GM23248 (cell line): ENCODE results near the gene PLEKHH1. TPM values are rescaled to one million over a fixed set of nuclear protein-coding genes. Genes with fewer than 3 reads are reported as not detected.
"Not testable (repeated sequence)": the region's sequence is repeated elsewhere in the genome, so short reads cannot be mapped to it uniquely, and the experiment has no call there.

Experiments
- DNase-seq: peaks from one replicate; pipeline ENCODE4 v3.0.0-alpha.2; 2015
- H2AFZ ChIP-seq: fragments of 200-600 bp; sonication (generic); 2 replicates; pipeline ENCODE4 v1.6.1; 2016; ENCODE audit warnings: antibody characterized with exemption
- H3F3A ChIP-seq: fragments of 200-600 bp; sonication (generic); 2 replicates; pipeline ENCODE4 v1.6.1; 2016; ENCODE audit warnings: mild to moderate bottlenecking, antibody characterized with exemption, mixed run types; ENCODE audit not compliant: insufficient read depth
- H3K27ac ChIP-seq: fragments of 200-600 bp; sonication (generic); 2 replicates; pipeline ENCODE4 v1.5.1; 2016; ENCODE audit warnings: mild to moderate bottlenecking
- H3K27me3 ChIP-seq: fragments of 200-600 bp; sonication (generic); replicated peaks from 2 replicates; pipeline ENCODE4 v1.6.1; 2016; ENCODE audit warnings: mild to moderate bottlenecking; ENCODE audit not compliant: insufficient read depth
- H3K36me3 ChIP-seq: fragments of 200-600 bp; sonication (generic); 2 replicates; pipeline ENCODE4 v1.6.1; 2016; ENCODE audit warnings: low read depth, mild to moderate bottlenecking
- H3K4me1 ChIP-seq: fragments of 200-600 bp; sonication (generic); 2 replicates; pipeline ENCODE4 v1.6.1; 2016; ENCODE audit warnings: mild to moderate bottlenecking; ENCODE audit not compliant: insufficient read depth
- H3K4me2 ChIP-seq: fragments of 200-600 bp; sonication (generic); one replicate; pipeline ENCODE4 v1.6.1; 2016; ENCODE audit warnings: mild to moderate bottlenecking; ENCODE audit not compliant: unreplicated experiment
- H3K4me3 ChIP-seq: fragments of 200-600 bp; sonication (generic); 2 replicates; pipeline ENCODE4 v1.5.1; 2016; ENCODE audit warnings: mild to moderate bottlenecking
- H3K79me2 ChIP-seq: fragments of 200-600 bp; sonication (generic); 2 replicates; pipeline ENCODE4 v1.6.1; 2016; ENCODE audit warnings: mild to moderate bottlenecking; ENCODE audit not compliant: insufficient read depth
- H3K9ac ChIP-seq: fragments of 200-600 bp; sonication (generic); 2 replicates; pipeline ENCODE4 v1.6.1; 2016; ENCODE audit warnings: mild to moderate bottlenecking
- H3K9me2 ChIP-seq: fragments of 200-600 bp; sonication (generic); 2 replicates; pipeline ENCODE4 v1.6.1; 2016; ENCODE audit warnings: mixed run types, mild to moderate bottlenecking, moderate library complexity; ENCODE audit not compliant: insufficient read depth
- H3K9me3 ChIP-seq: fragments of 200-600 bp; sonication (generic); one replicate; pipeline ENCODE4 v1.6.1; 2017; ENCODE audit warnings: low read depth
- H4K20me1 ChIP-seq: fragments of 200-600 bp; sonication (generic); 2 replicates; pipeline ENCODE4 v1.6.0; 2016; ENCODE audit not compliant: insufficient read depth
- EZH2 ChIP-seq: fragments of 200-600 bp; sonication (generic); IDR thresholded peaks from 2 replicates; pipeline ENCODE4 v1.6.1; 2018; ENCODE audit warnings: antibody characterized with exemption, mild to moderate bottlenecking; ENCODE audit not compliant: insufficient read depth, poor library complexity, severe bottlenecking
- EZH2phosphoT487 ChIP-seq: fragments of 200-600 bp; sonication (generic); IDR thresholded peaks from 2 replicates; pipeline ENCODE4 v1.6.1; 2018; ENCODE audit warnings: antibody characterized with exemption, moderate library complexity, mild to moderate bottlenecking, low read depth; ENCODE audit not compliant: insufficient read depth
- WGBS, 2 experiments: methylation state at CpG; one replicate each; pipeline ENCODE4 v1.1.6; 2015 to 2017; ENCODE audit warnings: low lambda C conversion rate in 2 of 2, low coverage in 1 of 2; ENCODE audit errors: missing lambda C conversion rate in 2 of 2; 5-methylcytosine and 5-hydroxymethylcytosine counted together
- in situ Hi-C: fragments of 300-500 bp; cut with MboI; formaldehyde crosslinking; loops from 2 replicates; pipeline ENCODE4 v1.15.0; 2020
- polyA plus RNA-seq: library from polyadenylated mRNA; unstranded; fragments of >200 nt; fragmentation: Nextera tagmentation; extraction: Ambion mirVana; gene quantifications from 2 replicates; pipeline ENCODE4 v1.2.1, GENCODE V29; 2016
- total RNA-seq: library from RNA; depleted of rRNA; stranded (reverse); fragments of >200 nt; shearing (Covaris generic); gene quantifications from 2 replicates; pipeline ENCODE4 v1.2.3, GENCODE V29; 2014

PLEKHH1 gene
- total and polyA plus RNA-seq, 2 experiments from 2014 or later, result under 0.01 to 0.13 TPM

DNA sequence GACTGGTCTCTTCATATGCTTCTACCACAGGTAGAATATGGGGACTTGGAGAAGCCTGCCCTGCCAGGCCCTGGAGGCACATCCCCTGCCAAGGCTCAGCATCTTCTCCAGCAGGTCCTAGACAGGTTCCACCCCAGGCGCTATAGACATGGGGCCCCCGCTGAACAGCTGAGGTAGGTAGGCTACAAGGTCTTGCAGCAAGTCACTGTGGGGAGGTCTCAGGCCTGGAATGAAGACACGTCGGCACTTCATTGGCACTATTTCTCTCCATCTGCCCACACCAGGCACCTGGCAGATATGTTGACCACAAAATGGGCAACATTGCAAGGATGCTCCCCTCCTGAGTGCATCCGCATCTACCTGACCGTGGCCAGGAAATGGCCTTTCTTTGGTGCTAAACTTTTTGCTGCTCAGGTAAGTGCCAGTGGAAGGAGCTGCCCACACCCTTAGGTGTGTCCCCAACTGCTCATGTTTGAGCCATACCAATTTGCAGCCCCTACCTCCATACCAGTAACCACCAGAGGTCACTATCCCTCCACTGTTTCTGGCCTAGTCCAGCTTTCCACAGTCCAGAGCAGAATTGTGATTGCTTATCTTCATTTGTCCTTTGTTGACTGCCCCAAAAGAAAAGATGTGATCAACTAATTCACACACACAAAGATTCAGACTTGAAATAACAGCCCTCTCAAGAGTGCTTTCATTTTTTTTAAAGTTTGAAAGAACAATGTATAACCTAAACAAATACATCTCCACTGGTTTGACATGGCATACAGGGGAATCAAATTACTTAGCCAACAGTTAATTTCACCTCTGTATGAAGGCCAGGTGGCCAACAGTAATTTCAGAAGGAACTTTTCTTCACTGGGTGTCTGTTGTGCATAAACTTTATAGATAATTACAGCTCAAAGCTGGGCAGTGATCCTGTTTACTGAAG lies 50.9 kb downstream of the PLEKHH1 start:
- DNase-seq, result peak; percentile 58
- Histone ChIP-seq H4K20me1 (no peaks in the 10 kb centered on the region), H3K4me3 (no peak overlapping the region), H3K79me2 (no peaks in the 10 kb centered on the region), H3K9me2 (no peaks in the 10 kb centered on the region), H3K27ac (no peak overlapping the region), H2AFZ (no peak overlapping the region), H3K9me3 (no peaks in the 10 kb centered on the region), H3K36me3 (no peaks in the 10 kb centered on the region), H3K9ac (no peak overlapping the region), H3K27me3 (no peaks in the 10 kb centered on the region), H3K4me2 (no peak overlapping the region), H3F3A (no peaks in the 10 kb centered on the region), H3K4me1 (no peaks in the 10 kb centered on the region)
- TF ChIP-seq EZH2, result no peak
- no peak for TF ChIP-seq EZH2phosphoT487
- in situ Hi-C loops, result no loop called here
- WGBS, 2 experiments, result 67 to 72% methylated on average over 6 of the region's 6 CpGs

GRCh38 chr14:67584978-67585377 lies 51.9 kb downstream of the PLEKHH1 start:
- no peak overlapping the region for H3K4me3 ChIP-seq
- H3F3A ChIP-seq, result no peaks in the 10 kb centered on the region
- no peaks in the 10 kb centered on the region for H4K20me1 ChIP-seq
- no peak for TF ChIP-seq EZH2phosphoT487
- in situ Hi-C loops, result no loop called here
- H3K9me3 ChIP-seq, result no peaks in the 10 kb centered on the region
- no peaks in the 10 kb centered on the region for H3K27me3 ChIP-seq
- no peak overlapping the region for H3K9ac ChIP-seq
- no peak for DNase-seq
- H3K27ac ChIP-seq, result no peak overlapping the region
- H3K79me2 ChIP-seq, result no peaks in the 10 kb centered on the region
- H3K4me1 ChIP-seq, result no peaks in the 10 kb centered on the region
- H3K4me2 ChIP-seq, result no peak overlapping the region
- no peaks in the 10 kb centered on the region for H3K36me3 ChIP-seq
- H3K9me2 ChIP-seq, result no peaks in the 10 kb centered on the region
- H2AFZ ChIP-seq, result no peak overlapping the region
- WGBS, 2 experiments, result 90 to 97% methylated on average over 3 of the region's 3 CpGs

DNA sequence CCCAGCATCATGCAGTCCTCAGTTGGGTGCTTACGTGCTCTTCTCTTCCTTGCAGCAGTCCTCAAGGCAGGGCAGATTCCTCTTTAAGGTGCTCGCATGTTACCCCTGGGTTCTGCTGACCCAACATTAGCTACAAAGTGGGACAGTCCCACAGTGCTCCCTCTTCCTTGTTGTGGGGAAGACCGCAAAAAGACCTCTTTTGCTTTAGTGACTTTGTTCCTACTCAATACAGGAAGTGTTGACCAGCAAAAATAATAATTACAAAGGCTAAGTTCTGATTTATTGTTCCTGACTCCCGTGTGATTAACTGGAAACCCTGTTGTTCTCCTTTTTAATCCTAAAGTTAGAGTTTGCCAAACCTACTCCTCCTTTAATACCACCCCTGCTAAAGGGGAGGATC lies 53.3 kb downstream of the PLEKHH1 start:
- Histone ChIP-seq H3F3A (no peaks in the 10 kb centered on the region), H2AFZ (no peak overlapping the region), H3K9me2 (no peaks in the 10 kb centered on the region), H3K79me2 (no peaks in the 10 kb centered on the region), H3K9ac (no peak overlapping the region), H3K4me3 (no peak overlapping the region), H3K9me3 (no peaks in the 10 kb centered on the region), H3K27me3 (no peaks in the 10 kb centered on the region), H3K4me1 (no peaks in the 10 kb centered on the region), H4K20me1 (no peaks in the 10 kb centered on the region), H3K36me3 (no peaks in the 10 kb centered on the region), H3K4me2 (no peak overlapping the region), H3K27ac (no peak overlapping the region)
- WGBS, 2 experiments, result 79 to 85% methylated on average over 4 of the region's 4 CpGs
- TF ChIP-seq EZH2, result no peak
- no peak for TF ChIP-seq EZH2phosphoT487
- in situ Hi-C loops, result no loop called here
- DNase-seq, result no peak

- H4K20me1 ChIP-seq, result no peaks in the 10 kb centered on the region
- H2AFZ ChIP-seq, result no peak overlapping the region
- no peaks in the 10 kb centered on the region for H3K36me3 ChIP-seq
- no peaks in the 10 kb centered on the region for H3F3A ChIP-seq
- H3K4me3 ChIP-seq, result no peak overlapping the region
- no peaks in the 10 kb centered on the region for H3K9me3 ChIP-seq
- in situ Hi-C loops, result no loop called here
- H3K9me2 ChIP-seq, result no peaks in the 10 kb centered on the region
- DNase-seq, result no peak
- no peak overlapping the region for H3K4me2 ChIP-seq
- H3K27ac ChIP-seq, result no peak overlapping the region
- no peaks in the 10 kb centered on the region for H3K79me2 ChIP-seq
- H3K4me1 ChIP-seq, result no peaks in the 10 kb centered on the region
- 87 to 88% methylated on average over 2 of the region's 2 CpGs for WGBS, 2 experiments
- H3K27me3 ChIP-seq, result no peaks in the 10 kb centered on the region
- H3K9ac ChIP-seq, result no peak overlapping the region
- TF ChIP-seq EZH2phosphoT487 (no peak), EZH2 (no peak)
Observed at GRCh38 chr14:67589204-67589770, 56.2 kb downstream of the PLEKHH1 start.

GRCh38 chr14:67593650-67594049 lies 60.6 kb downstream of the PLEKHH1 start:
- DNase-seq, H3K4me3 ChIP-seq, H3K4me1 ChIP-seq, H3K27ac ChIP-seq, H4K20me1 ChIP-seq, H3K9me3 ChIP-seq, H3K4me2 ChIP-seq, H3K9me2 ChIP-seq, H3K9ac ChIP-seq, H2AFZ ChIP-seq, in situ Hi-C loops, H3K36me3 ChIP-seq, H3K27me3 ChIP-seq, H3F3A ChIP-seq: not testable (repeated sequence)
- WGBS, 2 experiments, result 35 to 42% methylated on average over 1 of the region's 1 CpG
- peaks cover 17% of the 10 kb centered on the region; the same call in 1 of the 2 replicates for H3K79me2 ChIP-seq
